Measurements from ENCODE around the gene LRMDA.

DNA sequence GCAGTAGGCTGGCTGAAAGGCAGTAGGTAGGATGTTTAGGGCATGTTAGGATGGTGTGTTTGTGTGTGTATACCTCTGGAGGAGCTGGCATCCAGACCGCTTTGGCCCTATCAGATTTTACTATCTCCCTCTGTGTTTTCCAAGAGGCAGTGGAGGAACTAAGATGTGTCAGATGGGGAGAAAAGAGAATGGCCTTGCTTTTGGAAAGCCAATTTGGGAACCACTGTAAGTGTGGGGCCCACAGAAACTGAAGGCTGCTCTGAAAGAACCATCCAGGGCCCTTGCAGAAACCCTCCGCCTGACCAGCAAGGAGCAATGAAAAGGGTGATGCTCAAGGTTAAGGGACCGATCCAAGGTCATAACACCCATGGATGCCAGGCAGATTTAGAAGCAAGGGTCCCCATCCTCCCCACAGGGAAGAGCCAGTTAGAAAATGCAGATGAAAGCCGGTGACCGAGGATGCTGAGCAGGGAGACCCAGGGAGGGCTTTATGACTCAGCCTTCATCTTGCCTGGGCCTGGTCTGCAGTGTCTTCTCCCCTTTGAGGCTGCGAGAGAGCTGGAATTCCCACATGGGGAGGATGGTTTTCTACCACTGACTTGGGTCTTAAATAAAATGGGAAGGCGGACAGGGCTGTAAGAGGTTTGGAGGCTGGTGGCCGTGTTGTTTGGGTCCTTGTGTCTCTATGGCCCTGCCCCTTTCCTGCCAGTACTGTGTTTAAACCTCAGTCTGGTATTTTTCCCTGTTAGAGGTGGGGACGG, 275.8 kb downstream of the LRMDA start:
- TF ChIP-seq, protein P1, sequence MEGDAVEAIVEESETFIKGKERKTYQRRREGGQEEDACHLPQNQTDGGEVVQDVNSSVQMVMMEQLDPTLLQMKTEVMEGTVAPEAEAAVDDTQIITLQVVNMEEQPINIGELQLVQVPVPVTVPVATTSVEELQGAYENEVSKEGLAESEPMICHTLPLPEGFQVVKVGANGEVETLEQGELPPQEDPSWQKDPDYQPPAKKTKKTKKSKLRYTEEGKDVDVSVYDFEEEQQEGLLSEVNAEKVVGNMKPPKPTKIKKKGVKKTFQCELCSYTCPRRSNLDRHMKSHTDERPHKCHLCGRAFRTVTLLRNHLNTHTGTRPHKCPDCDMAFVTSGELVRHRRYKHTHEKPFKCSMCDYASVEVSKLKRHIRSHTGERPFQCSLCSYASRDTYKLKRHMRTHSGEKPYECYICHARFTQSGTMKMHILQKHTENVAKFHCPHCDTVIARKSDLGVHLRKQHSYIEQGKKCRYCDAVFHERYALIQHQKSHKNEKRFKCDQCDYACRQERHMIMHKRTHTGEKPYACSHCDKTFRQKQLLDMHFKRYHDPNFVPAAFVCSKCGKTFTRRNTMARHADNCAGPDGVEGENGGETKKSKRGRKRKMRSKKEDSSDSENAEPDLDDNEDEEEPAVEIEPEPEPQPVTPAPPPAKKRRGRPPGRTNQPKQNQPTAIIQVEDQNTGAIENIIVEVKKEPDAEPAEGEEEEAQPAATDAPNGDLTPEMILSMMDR (IDR thresholded peaks at IDR 0.05), result no peak
- TF ChIP-seq POLR2A (IDR thresholded peaks at IDR 0.05), result no peak
